Hepatocyte (in vitro differentiated cells): ENCODE results near the gene CACNB4.

Experiments
- EZH2 ChIP-seq: fragments of 200-600 bp; sonication (generic); IDR thresholded peaks from 2 replicates; pipeline ENCODE4 v1.6.1; 2016; ENCODE audit warnings: antibody characterized with exemption, mild to moderate bottlenecking, borderline replicate concordance
- EZH2phosphoT487 ChIP-seq: fragments of 200-600 bp; sonication (generic); IDR thresholded peaks from one replicate; pipeline ENCODE4 v1.6.1; 2018; ENCODE audit warnings: antibody characterized with exemption, mild to moderate bottlenecking, low read depth, moderate library complexity; ENCODE audit not compliant: unreplicated experiment, severe bottlenecking
- TF ChIP-seq, protein P1 (sequence below): fragments of 200-600 bp; sonication (generic); IDR thresholded peaks from 2 replicates; pipeline ENCODE4 v1.5.1; 2016; ENCODE audit warnings: antibody characterized with exemption, mild to moderate bottlenecking; ENCODE audit not compliant: poor library complexity

DNA sequence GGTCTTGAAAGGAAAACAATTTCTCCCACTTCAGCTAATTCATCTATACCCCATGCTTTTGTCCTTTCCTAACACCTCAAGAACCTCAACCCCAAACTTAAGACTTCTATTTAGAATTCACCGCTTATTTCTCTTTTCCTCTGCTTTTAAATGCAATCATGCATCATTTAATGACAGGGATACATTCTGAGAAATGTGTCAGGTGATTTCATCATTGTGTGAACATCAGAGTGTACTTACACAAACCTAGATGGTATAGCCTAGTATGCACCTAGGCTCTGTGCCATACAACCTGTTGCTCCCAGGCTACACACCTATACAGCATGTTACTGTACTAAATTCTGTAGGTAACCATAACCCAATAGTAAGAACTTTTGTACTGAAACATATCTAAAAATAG is 293.5 kb downstream of the CACNB4 start:
- no peak for TF ChIP-seq EZH2
- TF ChIP-seq, protein P1, sequence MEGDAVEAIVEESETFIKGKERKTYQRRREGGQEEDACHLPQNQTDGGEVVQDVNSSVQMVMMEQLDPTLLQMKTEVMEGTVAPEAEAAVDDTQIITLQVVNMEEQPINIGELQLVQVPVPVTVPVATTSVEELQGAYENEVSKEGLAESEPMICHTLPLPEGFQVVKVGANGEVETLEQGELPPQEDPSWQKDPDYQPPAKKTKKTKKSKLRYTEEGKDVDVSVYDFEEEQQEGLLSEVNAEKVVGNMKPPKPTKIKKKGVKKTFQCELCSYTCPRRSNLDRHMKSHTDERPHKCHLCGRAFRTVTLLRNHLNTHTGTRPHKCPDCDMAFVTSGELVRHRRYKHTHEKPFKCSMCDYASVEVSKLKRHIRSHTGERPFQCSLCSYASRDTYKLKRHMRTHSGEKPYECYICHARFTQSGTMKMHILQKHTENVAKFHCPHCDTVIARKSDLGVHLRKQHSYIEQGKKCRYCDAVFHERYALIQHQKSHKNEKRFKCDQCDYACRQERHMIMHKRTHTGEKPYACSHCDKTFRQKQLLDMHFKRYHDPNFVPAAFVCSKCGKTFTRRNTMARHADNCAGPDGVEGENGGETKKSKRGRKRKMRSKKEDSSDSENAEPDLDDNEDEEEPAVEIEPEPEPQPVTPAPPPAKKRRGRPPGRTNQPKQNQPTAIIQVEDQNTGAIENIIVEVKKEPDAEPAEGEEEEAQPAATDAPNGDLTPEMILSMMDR, result no peak
- TF ChIP-seq EZH2phosphoT487, result no peak
